ENCODE results near the gene CASZ1. TPM values are rescaled to one million over a fixed set of nuclear protein-coding genes. Genes with fewer than 3 reads are reported as not detected.

The CASZ1 gene
- total RNA-seq, 1 donor from 2014 or later: 9.2 TPM

GRCh38 chr1:10634428-10635084 lies 161.9 kb downstream of the CASZ1 start:
- Histone ChIP-seq H3K36me3 (ENCODE audit: control insufficient read depth, insufficient read depth, low read length) (peaks cover 5% of the 10 kb centered on the region), H3K4me3 (ENCODE audit: low read depth, low read length) (peak overlapping the region; percentile 8), H3K27me3 (ENCODE audit: control insufficient read depth, insufficient read depth, low read length) (no peaks in the 10 kb centered on the region)
- FAIRE-seq (no peak), DNase-seq (ENCODE audit: low read depth) (peak; percentile 47)
- TF ChIP-seq CTCF (IDR thresholded peaks at IDR 0.05; ENCODE audit: insufficient read depth, low read length, severe bottlenecking): peak; percentile 18

- no peak for FAIRE-seq
- Histone ChIP-seq H3K27me3 (ENCODE audit: control insufficient read depth, insufficient read depth, low read length) (no peaks in the 10 kb centered on the region), H3K36me3 (ENCODE audit: control insufficient read depth, insufficient read depth, low read length) (peaks cover 2% of the 10 kb centered on the region), H3K4me3 (ENCODE audit: low read depth, low read length) (no peak overlapping the region)
- DNase-seq (ENCODE audit: low read depth): no peak
- no peak for TF ChIP-seq CTCF (IDR thresholded peaks at IDR 0.05; ENCODE audit: insufficient read depth, low read length, severe bottlenecking)
These were observed 162.4 kb downstream of the CASZ1 start for GRCh38 chr1:10634075-10634427.

- no peak for FAIRE-seq
- Histone ChIP-seq H3K36me3 (ENCODE audit: control insufficient read depth, insufficient read depth, low read length) (peaks cover 2% of the 10 kb centered on the region), H3K4me3 (ENCODE audit: low read depth, low read length) (no peak overlapping the region), H3K27me3 (ENCODE audit: control insufficient read depth, insufficient read depth, low read length) (no peaks in the 10 kb centered on the region)
- DNase-seq (ENCODE audit: low read depth): no peak
- no peak for TF ChIP-seq CTCF (IDR thresholded peaks at IDR 0.05; ENCODE audit: insufficient read depth, low read length, severe bottlenecking)
These were observed 163.0 kb downstream of the CASZ1 start for GRCh38 chr1:10633416-10633815.

- Histone ChIP-seq H3K4me3 (ENCODE audit: low read depth, low read length) (no peak overlapping the region), H3K36me3 (ENCODE audit: control insufficient read depth, insufficient read depth, low read length) (peaks cover 2% of the 10 kb centered on the region), H3K27me3 (ENCODE audit: control insufficient read depth, insufficient read depth, low read length) (no peaks in the 10 kb centered on the region)
- TF ChIP-seq CTCF (IDR thresholded peaks at IDR 0.05; ENCODE audit: insufficient read depth, low read length, severe bottlenecking): no peak
- FAIRE-seq: no peak
- no peak for DNase-seq (ENCODE audit: low read depth)
These were observed 163.8 kb downstream of the CASZ1 start for GRCh38 chr1:10632691-10633090.

- no peak for TF ChIP-seq CTCF (IDR thresholded peaks at IDR 0.05; ENCODE audit: insufficient read depth, low read length, severe bottlenecking)
- DNase-seq (ENCODE audit: low read depth) (no peak), FAIRE-seq (no peak)
- Histone ChIP-seq H3K36me3 (ENCODE audit: control insufficient read depth, insufficient read depth, low read length) (peaks cover 2% of the 10 kb centered on the region), H3K27me3 (ENCODE audit: control insufficient read depth, insufficient read depth, low read length) (no peaks in the 10 kb centered on the region), H3K4me3 (ENCODE audit: low read depth, low read length) (no peak overlapping the region)
These were observed 164.4 kb downstream of the CASZ1 start for GRCh38 chr1:10631811-10632593.

Data from bronchial epithelial cell (primary cell).